ENCODE measurements around the gene ARHGAP25. TPM values are rescaled to one million over a fixed set of nuclear protein-coding genes. Genes with fewer than 3 reads are reported as not detected.

Gene ARHGAP25
- total RNA-seq, 1 donor, result 3.0 TPM

GRCh38 chr2:68767031-68767961 lies 32.7 kb downstream of the ARHGAP25 start:
- no peak for DNase-seq (ENCODE audit: low read depth)
- H3K4me3 ChIP-seq (ENCODE audit: low read depth, low read length), result no peak overlapping the region
- TF ChIP-seq, protein P1, sequence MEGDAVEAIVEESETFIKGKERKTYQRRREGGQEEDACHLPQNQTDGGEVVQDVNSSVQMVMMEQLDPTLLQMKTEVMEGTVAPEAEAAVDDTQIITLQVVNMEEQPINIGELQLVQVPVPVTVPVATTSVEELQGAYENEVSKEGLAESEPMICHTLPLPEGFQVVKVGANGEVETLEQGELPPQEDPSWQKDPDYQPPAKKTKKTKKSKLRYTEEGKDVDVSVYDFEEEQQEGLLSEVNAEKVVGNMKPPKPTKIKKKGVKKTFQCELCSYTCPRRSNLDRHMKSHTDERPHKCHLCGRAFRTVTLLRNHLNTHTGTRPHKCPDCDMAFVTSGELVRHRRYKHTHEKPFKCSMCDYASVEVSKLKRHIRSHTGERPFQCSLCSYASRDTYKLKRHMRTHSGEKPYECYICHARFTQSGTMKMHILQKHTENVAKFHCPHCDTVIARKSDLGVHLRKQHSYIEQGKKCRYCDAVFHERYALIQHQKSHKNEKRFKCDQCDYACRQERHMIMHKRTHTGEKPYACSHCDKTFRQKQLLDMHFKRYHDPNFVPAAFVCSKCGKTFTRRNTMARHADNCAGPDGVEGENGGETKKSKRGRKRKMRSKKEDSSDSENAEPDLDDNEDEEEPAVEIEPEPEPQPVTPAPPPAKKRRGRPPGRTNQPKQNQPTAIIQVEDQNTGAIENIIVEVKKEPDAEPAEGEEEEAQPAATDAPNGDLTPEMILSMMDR (IDR thresholded peaks at IDR 0.05; ENCODE audit: insufficient read depth, low read depth, low read length), result no peak

DNA sequence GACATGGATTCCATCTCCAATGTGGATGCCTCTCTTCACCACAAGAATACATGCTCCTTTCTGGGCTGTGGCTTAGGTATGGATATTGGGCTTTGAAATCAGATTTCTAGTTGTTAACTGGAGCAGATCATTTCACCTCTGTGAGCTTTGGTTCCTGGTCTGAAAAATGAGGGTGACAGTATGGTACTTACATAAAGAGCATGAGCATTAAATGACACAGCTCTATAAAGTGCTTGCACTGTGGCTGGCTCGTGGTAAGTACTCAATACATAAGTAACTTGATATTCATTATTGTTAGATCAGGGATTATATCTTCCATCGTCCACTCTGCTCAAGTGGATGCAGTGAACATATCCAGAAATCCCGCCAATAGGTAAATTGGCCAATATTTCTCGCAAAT lies 33.4 kb downstream of the ARHGAP25 start:
- H3K4me3 ChIP-seq (ENCODE audit: low read depth, low read length), result no peak overlapping the region
- DNase-seq (ENCODE audit: low read depth), result no peak
- TF ChIP-seq, protein P1 (IDR thresholded peaks at IDR 0.05; ENCODE audit: insufficient read depth, low read depth, low read length), result no peak

- no peak overlapping the region for H3K4me3 ChIP-seq (ENCODE audit: low read depth, low read length)
- no peak for DNase-seq (ENCODE audit: low read depth)
Measured at GRCh38 chr2:68768461-68768860, 33.9 kb downstream of the ARHGAP25 start.

DNA sequence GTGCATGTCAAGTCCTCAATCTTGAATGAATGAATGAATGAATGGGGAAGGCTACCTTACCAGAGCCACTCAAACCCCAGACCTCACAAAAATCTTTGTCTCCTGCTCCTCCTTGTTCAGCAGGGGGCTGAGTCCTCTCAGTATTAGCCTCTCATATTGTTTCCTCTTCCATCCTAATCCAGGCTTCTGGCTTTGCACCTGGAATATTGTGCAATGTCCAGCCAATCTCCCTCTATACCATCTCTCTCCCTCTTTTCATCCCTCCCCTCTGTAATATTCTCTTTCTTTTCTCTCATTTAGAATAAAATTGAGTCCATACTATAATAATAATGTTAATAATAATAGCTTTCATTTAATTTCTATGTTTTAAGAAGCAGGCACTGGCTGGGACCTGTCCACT lies 34.3 kb downstream of the ARHGAP25 start:
- TF ChIP-seq, protein P1 (IDR thresholded peaks at IDR 0.05; ENCODE audit: insufficient read depth, low read depth, low read length), result no peak

More at GRCh38 chr2:68768461-68768860, 33.9 kb downstream of the ARHGAP25 start:
- TF ChIP-seq, protein P1 (IDR thresholded peaks at IDR 0.05; ENCODE audit: insufficient read depth, low read depth, low read length), result no peak

GRCh38 chr2:68769586-68770270 lies 35.1 kb downstream of the ARHGAP25 start:
- TF ChIP-seq, protein P1 (IDR thresholded peaks at IDR 0.05; ENCODE audit: insufficient read depth, low read depth, low read length), result no peak
- no peak for DNase-seq (ENCODE audit: low read depth)
- no peak overlapping the region for H3K4me3 ChIP-seq (ENCODE audit: low read depth, low read length)

More for the DNA sequence above, 34.3 kb downstream of the ARHGAP25 start:
- DNase-seq (ENCODE audit: low read depth), result no peak
- no peak overlapping the region for H3K4me3 ChIP-seq (ENCODE audit: low read depth, low read length)

DNA sequence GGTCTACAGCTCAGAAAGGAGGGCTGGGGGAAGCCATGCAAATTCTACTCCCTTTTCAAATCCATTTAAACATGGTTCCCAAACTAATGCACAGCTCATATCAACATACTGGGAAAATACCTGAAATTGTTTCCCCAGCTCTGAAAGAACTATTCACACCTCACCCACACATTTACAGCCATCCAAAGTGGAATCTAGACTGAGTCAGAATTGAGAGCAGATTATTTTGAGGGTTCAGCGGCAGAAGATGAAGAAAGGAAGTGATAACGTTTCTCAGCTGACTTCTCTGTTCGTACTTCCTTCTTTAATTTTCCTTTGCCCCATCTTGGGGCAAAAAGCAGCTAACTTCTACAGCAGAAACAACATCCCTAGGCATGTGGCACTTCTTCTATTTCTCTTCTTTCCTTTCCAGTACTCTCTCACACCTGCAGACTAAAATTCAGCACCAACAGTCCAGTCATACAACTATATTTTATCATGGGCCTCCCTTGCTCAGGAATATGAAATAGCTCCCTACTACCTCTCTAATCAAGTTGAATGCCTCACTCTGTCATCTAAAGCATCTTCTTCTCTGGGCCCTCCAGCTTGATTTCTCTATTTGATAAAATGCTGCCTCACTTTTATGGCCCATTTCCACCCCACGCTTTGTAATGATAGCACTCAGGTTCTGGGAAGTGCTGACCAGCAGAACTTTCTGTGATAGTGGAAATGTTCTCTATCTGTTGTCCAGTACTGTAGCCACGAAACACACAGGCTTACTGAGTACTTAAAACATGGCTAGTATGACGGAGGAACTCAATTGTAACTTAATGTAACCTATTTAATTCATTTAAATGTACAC lies 35.9 kb downstream of the ARHGAP25 start:
- no peak for DNase-seq (ENCODE audit: low read depth)
- TF ChIP-seq, protein P1 (IDR thresholded peaks at IDR 0.05; ENCODE audit: insufficient read depth, low read depth, low read length), result no peak
- no peak overlapping the region for H3K4me3 ChIP-seq (ENCODE audit: low read depth, low read length)

Measured in fibroblast of villous mesenchyme (primary cell).